HepG2 (cell line): ENCODE measurements around the gene FCMR. TPM values are rescaled to one million over a fixed set of nuclear protein-coding genes. Genes with fewer than 3 reads are reported as not detected.

ENCODE experiments used
- ATAC-seq: fragments of 200-7000 bp; cut with Tn5 transposase; 3 replicates; pipeline ENCODE4 v1.9.1; 2020; ENCODE audit warnings: mild to moderate bottlenecking, moderate library complexity
- BruUV-seq: library from RNA; stranded (reverse); fragments of 400-500 nt; replicated peaks from 2 replicates; lab custom pipeline; 2021; lab: Mats Ljungman, UMichigan
- CTCF ChIA-PET: fragments of 300-600 bp; formaldehyde crosslinking; extraction: SDS; loops from one replicate; lab custom pipeline; 2021; ENCODE audit warnings: low total read pairs, inconsistent platforms, low intra/inter-chr PET ratio; lab: Yijun Ruan, JAX
- POLR2A ChIA-PET: fragments of 350-600 bp; sonication (Branson Sonifier 250); formaldehyde crosslinking; loops from one replicate; lab custom pipeline; 2020; ENCODE audit warnings: antibody characterized with exemption, inconsistent platforms; lab: Yijun Ruan, JAX
- DNase-seq: peaks from one replicate; pipeline ENCODE4 v3.0.0-alpha.2; 2015; ENCODE audit warnings: low spot score
- FAIRE-seq: peaks from 3 replicates; lab custom pipeline; 2011; peaks lifted over from hg19 to GRCh38; lab: Jason Lieb, UNC
- H2AFZ ChIP-seq: one replicate; pipeline ENCODE4 v1.6.1; 2011; ENCODE audit warnings: low read length, inconsistent platforms
- H3K27ac ChIP-seq: fragments of 300-600 bp; 3 replicates; pipeline ENCODE4 v1.8.0; 2011; ENCODE audit warnings: mixed run types, mild to moderate bottlenecking, mixed read lengths, low read length, inconsistent platforms; ENCODE audit not compliant: insufficient read depth; ENCODE audit errors: extremely low read length
- H3K27me3 ChIP-seq, 2 experiments: fragments of 200-600 bp in 1 of 2; 2 replicates in 1 of 2; 3 replicates in 1 of 2; pipeline versions ENCODE4 v1.6.0 to v1.8.0; 2011; ENCODE audit warnings: low read length in 2 of 2, mild to moderate bottlenecking in 2 of 2, moderate library complexity in 2 of 2, inconsistent platforms in 1 of 2; ENCODE audit not compliant: insufficient read depth in 2 of 2, control insufficient read depth in 1 of 2
- H3K36me3 ChIP-seq, 2 experiments: fragments of 200-600 bp in 1 of 2; replicated peaks in 1 of 2; 2 replicates in 1 of 2; 3 replicates in 1 of 2; pipeline versions ENCODE4 v1.5.1 to v1.8.0; 2011; ENCODE audit warnings: low read length in 2 of 2, inconsistent platforms in 1 of 2; ENCODE audit not compliant: insufficient read depth in 2 of 2, control insufficient read depth in 1 of 2
- H3K4me1 ChIP-seq: 2 replicates; pipeline ENCODE4 v1.5.1; 2012; ENCODE audit warnings: low read length, inconsistent platforms; ENCODE audit not compliant: insufficient read depth
- H3K4me2 ChIP-seq: 2 replicates; pipeline ENCODE4 v1.6.0; 2011; ENCODE audit warnings: low read depth, low read length, inconsistent platforms
- H3K4me3 ChIP-seq, 3 experiments: fragments of 200-600 bp in 1 of 3; sonication (generic), shearing (Covaris generic) in 1 of 3; replicated peaks in 1 of 3; 2 replicates each; pipeline ENCODE4 v1.5.1; 2011 to 2016; ENCODE audit warnings: low read length in 3 of 3, inconsistent platforms in 2 of 3, low read depth in 2 of 3, mild to moderate bottlenecking in 2 of 3, control low read depth in 1 of 3, mixed read lengths in 1 of 3; ENCODE audit not compliant: insufficient read depth in 1 of 3
- H3K79me2 ChIP-seq: one replicate; pipeline ENCODE4 v1.6.1; 2011; ENCODE audit warnings: low read length, inconsistent platforms; ENCODE audit not compliant: insufficient read depth
- H3K9ac ChIP-seq: 2 replicates; pipeline ENCODE4 v1.6.0; 2011; ENCODE audit warnings: mild to moderate bottlenecking, low read depth, low read length, inconsistent platforms; ENCODE audit not compliant: insufficient read depth
- H3K9me3 ChIP-seq: 2 replicates; pipeline ENCODE4 v1.5.1; 2012; ENCODE audit warnings: mild to moderate bottlenecking, low read length
- H4K20me1 ChIP-seq: 2 replicates; pipeline ENCODE4 v1.6.0; 2011; ENCODE audit warnings: inconsistent platforms, mild to moderate bottlenecking, low read length, moderate library complexity; ENCODE audit not compliant: insufficient read depth
- ARNT ChIP-seq: fragments of 450-650 bp; IDR thresholded peaks from 2 replicates; pipeline ENCODE4 v1.6.1; 2017
- CCDC6 ChIP-seq: sonication (generic); formaldehyde crosslinking; IDR thresholded peaks from 2 replicates; pipeline ENCODE4 v1.8.1; 2022; ENCODE audit warnings: mild to moderate bottlenecking, missing genetic modification reagents, moderate library complexity
- ERF ChIP-seq: IDR thresholded peaks from 2 replicates; pipeline ENCODE4 v1.6.1; 2018; ENCODE audit warnings: missing biosample characterization, missing genetic modification reagents
- MAFK ChIP-seq, 2 experiments: IDR thresholded peaks in 1 of 2; conservative IDR thresholded peaks in 1 of 2; 2 replicates each; pipeline ENCODE4 v1.6.1; 2011; ENCODE audit warnings: improper control_type of control experiment in 2 of 2, low read length in 2 of 2
- MBD4 ChIP-seq: IDR thresholded peaks from 2 replicates; pipeline ENCODE4 v1.6.1; 2012; ENCODE audit warnings: low read length, inconsistent platforms, borderline replicate concordance
- SALL2 ChIP-seq: sonication (generic); formaldehyde crosslinking; IDR thresholded peaks from 2 replicates; pipeline ENCODE4 v1.8.1; 2023; ENCODE audit warnings: mild to moderate bottlenecking, missing genetic modification reagents, inconsistent platforms
- TEAD2 ChIP-seq: sonication (generic); formaldehyde crosslinking; IDR thresholded peaks from 2 replicates; pipeline ENCODE4 v1.9.0; 2021; ENCODE audit warnings: missing genetic modification reagents
- TGIF2 ChIP-seq: IDR thresholded peaks from 2 replicates; pipeline ENCODE4 v1.6.1; 2016; ENCODE audit warnings: control low read depth, missing compliant biosample characterization
- YY1 ChIP-seq: IDR thresholded peaks from 2 replicates; pipeline ENCODE4 v1.6.1; 2011; ENCODE audit warnings: low read length, low read depth, moderate library complexity, mild to moderate bottlenecking; ENCODE audit not compliant: insufficient read depth, insufficient replicate concordance
- ZBTB1 ChIP-seq: sonication (generic); formaldehyde crosslinking; IDR thresholded peaks from 2 replicates; pipeline ENCODE4 v1.4.0; 2020; ENCODE audit warnings: missing genetic modification reagents, borderline replicate concordance
- ZBTB25 ChIP-seq: IDR thresholded peaks from 2 replicates; pipeline ENCODE4 v1.6.1; 2018; ENCODE audit warnings: missing genetic modification reagents
- ZFX ChIP-seq: sonication (generic); formaldehyde crosslinking; IDR thresholded peaks from 2 replicates; pipeline ENCODE4 v1.4.0; 2020; ENCODE audit warnings: mild to moderate bottlenecking, low read depth, missing genetic modification reagents, moderate library complexity
- ZNF496 ChIP-seq: sonication (generic); formaldehyde crosslinking; IDR thresholded peaks from 2 replicates; pipeline ENCODE4 v1.8.1; 2023; ENCODE audit warnings: mild to moderate bottlenecking, moderate library complexity, missing genetic modification reagents; ENCODE audit not compliant: insufficient replicate concordance
- ZNF567 ChIP-seq: sonication (generic); formaldehyde crosslinking; IDR thresholded peaks from 2 replicates; pipeline ENCODE4 v1.8.1; 2023; ENCODE audit warnings: mild to moderate bottlenecking, missing genetic modification reagents, borderline replicate concordance
- ZNF788 ChIP-seq: sonication (generic); formaldehyde crosslinking; IDR thresholded peaks from 2 replicates; pipeline ENCODE4 v1.5.0; 2020; ENCODE audit warnings: mild to moderate bottlenecking, missing genetic modification reagents, borderline replicate concordance
- WGBS: methylation state at CpG from one replicate; pipeline ENCODE4 v1.1.6; 2017; ENCODE audit warnings: low lambda C conversion rate; 5-methylcytosine and 5-hydroxymethylcytosine counted together
- in situ Hi-C: cut with HindIII; loops from 2 replicates; pipeline ENCODE4 v1.10.0; 2017; ENCODE audit warnings: low pct_unique_long_range_greater_than_20kb; ENCODE audit not compliant: extremely low pct_ligation_motif_present
- intact Hi-C: fragments of 100-400 bp; cut with micrococcal nuclease; formaldehyde crosslinking; loops from one replicate; pipeline ENCODE4 v1.10.0; 2022; ENCODE audit not compliant: unreplicated experiment
- polyA plus RNA-seq, 8 experiments: library from polyadenylated mRNA; depleted of rRNA in 3 of 8; stranded (reverse) in 7 of 8; unstranded in 1 of 8; fragments of >200 nt; fragmentation: Illumina TruSeq in 4 of 8; extraction: Trizol in 4 of 8; gene quantifications; 2 replicates each; pipeline versions ENCODE4 v1.2.1 to v1.2.3, GENCODE V29; 2011 to 2016; ENCODE audit warnings: low read depth in 4 of 8, missing spikeins in 1 of 8, mixed read lengths in 1 of 8; ENCODE audit not compliant: insufficient read depth in 1 of 8
- total RNA-seq, 5 experiments: library from RNA; depleted of rRNA; stranded (reverse); fragments of >200 nt; fragmentation: Illumina TruSeq; extraction: Trizol; gene quantifications; 2 replicates each; pipeline ENCODE4 v1.2.3, GENCODE V29; 2016; ENCODE audit warnings: low read depth in 1 of 5
- TF ChIP-seq, protein P1 (sequence below): sonication (generic); formaldehyde crosslinking; IDR thresholded peaks from 2 replicates; pipeline ENCODE4 v1.5.0; 2020; ENCODE audit warnings: missing genetic modification reagents
- TF ChIP-seq, protein P2 (sequence below): IDR thresholded peaks from 2 replicates; pipeline ENCODE4 v1.6.1; 2016; ENCODE audit warnings: missing compliant biosample characterization, missing genetic modification reagents, borderline replicate concordance
- TF ChIP-seq, protein P3 (sequence below): sonication (generic); formaldehyde crosslinking; IDR thresholded peaks from 2 replicates; pipeline ENCODE4 v1.4.0; 2020; ENCODE audit warnings: missing genetic modification reagents, borderline replicate concordance

The FCMR gene
- total and polyA plus RNA-seq, 2 of the 13 experiments (the other 11 are each of a cell fraction or from before 2014, with no cell fraction given), result not detected

DNA sequence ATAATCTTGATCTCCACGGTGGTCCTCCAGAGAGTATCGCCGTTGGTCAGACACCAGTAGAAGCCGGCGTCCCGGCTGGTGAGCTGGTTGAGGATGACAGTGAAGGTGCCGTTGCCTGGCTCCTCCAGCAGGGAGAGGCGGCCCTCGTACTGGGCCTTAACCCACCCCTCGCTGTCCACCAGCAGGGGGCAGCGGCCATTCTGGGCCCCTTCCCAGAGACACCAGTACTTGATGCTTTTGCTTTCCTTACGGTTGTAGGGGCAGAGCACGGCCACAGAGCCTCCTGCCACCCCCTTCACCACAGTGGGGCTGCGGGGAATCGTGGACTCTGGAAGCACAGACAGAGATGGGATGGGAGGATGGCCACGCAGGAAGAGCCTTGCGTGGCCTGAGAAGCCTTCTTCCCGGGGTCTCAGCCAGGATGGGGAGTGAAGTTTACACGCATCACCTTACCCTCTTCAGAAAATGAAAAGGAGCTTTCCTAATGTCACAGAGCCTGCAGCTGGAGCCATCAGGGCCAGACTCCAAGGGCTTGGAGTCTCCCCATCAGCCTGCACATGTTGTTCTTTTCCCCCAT, 13.8 kb upstream of the FCMR start:
- no peak overlapping the region for H2AFZ ChIP-seq
- CTCF ChIA-PET, result interaction anchor here (0.7 to 4.8 kb wide), 3 partner anchors 45 to 142 kb away, joined by 3 to 87 read pairs (median 9); no protein-coding TSS in a partner anchor
- H4K20me1 ChIP-seq, result no peaks in the 10 kb centered on the region
- ATAC-seq, result peak; percentile 99
- no peak overlapping the region for H3K4me3 ChIP-seq
- no peaks in the 10 kb centered on the region for H3K79me2 ChIP-seq
- intact Hi-C loops (loop anchor here (1.0 to 2.0 kb wide), 3 partner anchors 43 to 143 kb away; no protein-coding TSS in a partner anchor), in situ Hi-C loops (loop anchor here (10.0 kb wide), 1 partner anchor 139 kb away; no protein-coding TSS in a partner anchor)
- FAIRE-seq, result peak; percentile 57
- POLR2A ChIA-PET, result no interaction called here
- DNase-seq, result peak; percentile 69
- H3K36me3 ChIP-seq, result no peaks in the 10 kb centered on the region
- H3K4me2 ChIP-seq, result 0 out of 2 replicates have a peak overlapping the region, but pooled peaks have one; percentile 22
- 24% methylated on average over 16 of the region's 19 CpGs for WGBS
- no peaks in the 10 kb centered on the region for H3K9me3 ChIP-seq
- no TSS peak for BruUV-seq
- peaks cover 2 to 6% of the 10 kb centered on the region in 2 experiments; a peak in 3 of 5 replicates for H3K27me3 ChIP-seq
- no peak overlapping the region for H3K9ac ChIP-seq
- H3K4me1 ChIP-seq, result no peaks in the 10 kb centered on the region
- no peak overlapping the region for H3K27ac ChIP-seq
- TF ChIP-seq TEAD2 (CRISPR knock-in tag), result no peak
- peak; percentile 47 for TF ChIP-seq YY1
- TF ChIP-seq ZNF496 (CRISPR knock-in tag), result no peak
- TF ChIP-seq, protein P1, sequence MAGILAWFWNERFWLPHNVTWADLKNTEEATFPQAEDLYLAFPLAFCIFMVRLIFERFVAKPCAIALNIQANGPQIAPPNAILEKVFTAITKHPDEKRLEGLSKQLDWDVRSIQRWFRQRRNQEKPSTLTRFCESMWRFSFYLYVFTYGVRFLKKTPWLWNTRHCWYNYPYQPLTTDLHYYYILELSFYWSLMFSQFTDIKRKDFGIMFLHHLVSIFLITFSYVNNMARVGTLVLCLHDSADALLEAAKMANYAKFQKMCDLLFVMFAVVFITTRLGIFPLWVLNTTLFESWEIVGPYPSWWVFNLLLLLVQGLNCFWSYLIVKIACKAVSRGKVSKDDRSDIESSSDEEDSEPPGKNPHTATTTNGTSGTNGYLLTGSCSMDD (CRISPR knock-in tag), result no peak
- peak; percentile 41; the same call in 1 of the 2 replicates for TF ChIP-seq ZBTB25
- no peak for TF ChIP-seq SALL2 (CRISPR knock-in tag)
- TF ChIP-seq, protein P2, sequence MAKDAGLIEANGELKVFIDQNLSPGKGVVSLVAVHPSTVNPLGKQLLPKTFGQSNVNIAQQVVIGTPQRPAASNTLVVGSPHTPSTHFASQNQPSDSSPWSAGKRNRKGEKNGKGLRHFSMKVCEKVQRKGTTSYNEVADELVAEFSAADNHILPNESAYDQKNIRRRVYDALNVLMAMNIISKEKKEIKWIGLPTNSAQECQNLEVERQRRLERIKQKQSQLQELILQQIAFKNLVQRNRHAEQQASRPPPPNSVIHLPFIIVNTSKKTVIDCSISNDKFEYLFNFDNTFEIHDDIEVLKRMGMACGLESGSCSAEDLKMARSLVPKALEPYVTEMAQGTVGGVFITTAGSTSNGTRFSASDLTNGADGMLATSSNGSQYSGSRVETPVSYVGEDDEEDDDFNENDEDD (CRISPR knock-in tag), result 0 out of 2 replicates have a peak, but pooled peaks have one; percentile 31
- no peak for TF ChIP-seq ARNT
- TF ChIP-seq, protein P3, sequence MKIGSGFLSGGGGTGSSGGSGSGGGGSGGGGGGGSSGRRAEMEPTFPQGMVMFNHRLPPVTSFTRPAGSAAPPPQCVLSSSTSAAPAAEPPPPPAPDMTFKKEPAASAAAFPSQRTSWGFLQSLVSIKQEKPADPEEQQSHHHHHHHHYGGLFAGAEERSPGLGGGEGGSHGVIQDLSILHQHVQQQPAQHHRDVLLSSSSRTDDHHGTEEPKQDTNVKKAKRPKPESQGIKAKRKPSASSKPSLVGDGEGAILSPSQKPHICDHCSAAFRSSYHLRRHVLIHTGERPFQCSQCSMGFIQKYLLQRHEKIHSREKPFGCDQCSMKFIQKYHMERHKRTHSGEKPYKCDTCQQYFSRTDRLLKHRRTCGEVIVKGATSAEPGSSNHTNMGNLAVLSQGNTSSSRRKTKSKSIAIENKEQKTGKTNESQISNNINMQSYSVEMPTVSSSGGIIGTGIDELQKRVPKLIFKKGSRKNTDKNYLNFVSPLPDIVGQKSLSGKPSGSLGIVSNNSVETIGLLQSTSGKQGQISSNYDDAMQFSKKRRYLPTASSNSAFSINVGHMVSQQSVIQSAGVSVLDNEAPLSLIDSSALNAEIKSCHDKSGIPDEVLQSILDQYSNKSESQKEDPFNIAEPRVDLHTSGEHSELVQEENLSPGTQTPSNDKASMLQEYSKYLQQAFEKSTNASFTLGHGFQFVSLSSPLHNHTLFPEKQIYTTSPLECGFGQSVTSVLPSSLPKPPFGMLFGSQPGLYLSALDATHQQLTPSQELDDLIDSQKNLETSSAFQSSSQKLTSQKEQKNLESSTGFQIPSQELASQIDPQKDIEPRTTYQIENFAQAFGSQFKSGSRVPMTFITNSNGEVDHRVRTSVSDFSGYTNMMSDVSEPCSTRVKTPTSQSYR (CRISPR knock-in tag), result no peak
- peak; percentile 70; the same call in 1 of the 2 replicates for TF ChIP-seq ZNF788 (CRISPR knock-in tag)
- TF ChIP-seq ZNF567, result no peak
- 0 out of 2 replicates have a peak, but pooled peaks have one; percentile 29 for TF ChIP-seq ERF (CRISPR knock-in tag)
- TF ChIP-seq CCDC6, result 0 out of 2 replicates have a peak, but pooled peaks have one; percentile 42
- no peak for TF ChIP-seq TGIF2 (CRISPR knock-in tag)
- no peak for TF ChIP-seq MBD4
- peak; percentile 65 for TF ChIP-seq ZFX (CRISPR knock-in tag)
- TF ChIP-seq MAFK (conservative IDR thresholded peaks at IDR 0.05 in 1 of 2, IDR thresholded peaks at IDR 0.05 in 1 of 2; ENCODE audit: low read length in 2 of 2), result no peak
- no peak for TF ChIP-seq ZBTB1
